Hematopoietic multipotent progenitor cell treated with erythropoietin and hydrocortisone succinate and interleukin-3 and kit ligand, for 6 days (in vitro differentiated cells): ENCODE measurements around the gene VTCN1.

Experiments used
- DNase-seq: peaks from one replicate; pipeline ENCODE4 v3.0.0-alpha.2; 2015

Gene VTCN1

DNA sequence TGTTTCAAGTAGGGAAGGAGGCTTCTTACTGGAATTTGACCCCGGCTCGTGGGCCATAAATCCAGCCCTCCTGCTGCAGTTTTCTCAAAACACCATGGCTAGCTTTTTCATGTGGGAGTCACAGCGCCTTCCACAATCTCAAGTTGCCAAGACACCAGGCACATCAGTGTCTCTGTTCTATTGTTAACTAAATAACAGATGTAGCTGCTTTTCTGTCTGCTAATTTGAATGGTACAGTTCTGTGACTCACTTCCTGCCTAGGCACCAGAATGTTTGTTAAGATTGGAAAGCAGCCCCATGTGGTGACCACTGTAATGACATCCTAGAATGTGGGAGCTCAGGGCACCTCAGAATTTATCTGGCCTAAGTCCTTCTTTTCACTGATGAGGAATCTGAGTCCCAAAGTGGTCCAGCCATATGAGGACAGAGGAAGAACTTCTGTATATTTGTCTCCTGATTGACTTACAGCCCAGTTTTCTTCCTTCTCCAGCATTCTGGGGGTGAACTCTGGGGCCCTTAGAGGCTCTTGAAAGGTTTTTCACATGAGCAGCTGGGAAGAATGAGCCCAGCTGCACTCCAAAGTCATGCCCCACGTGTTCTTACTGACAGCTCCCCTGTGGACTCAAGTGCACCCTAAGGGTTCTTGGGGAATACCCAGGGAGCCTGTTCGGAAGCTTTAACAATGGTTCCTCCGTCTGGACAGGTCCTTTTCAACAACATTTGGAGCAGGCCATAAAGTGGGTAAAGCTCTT, 116.7 kb downstream of the VTCN1 start:
- DNase-seq = peak; percentile 65
